Ovary (tissue), 3 donors: ENCODE measurements around the gene SURF2.

Experiments
- EP300 ChIP-seq: sonication (generic); formaldehyde crosslinking; IDR thresholded peaks from one replicate; pipeline ENCODE4 v1.6.1; 2017; ENCODE audit warnings: antibody characterized with exemption
- TF ChIP-seq, protein P1 (sequence below), 3 donors: fragments of 450-650 bp in 2 of 3; fragments of 200-600 bp in 1 of 3; IDR thresholded peaks; one replicate each; pipeline versions ENCODE4 v1.5.1 to v1.8.0; 2016 to 2022; ENCODE audit warnings: antibody characterized with exemption in 3 of 3, mild to moderate bottlenecking in 1 of 3
- donor health status: DM: no; HTN: no; CAD: no.

GRCh38 chr9:133334161-133334560 lies 22.2 kb upstream of the SURF2 start:
- TF ChIP-seq, protein P1, sequence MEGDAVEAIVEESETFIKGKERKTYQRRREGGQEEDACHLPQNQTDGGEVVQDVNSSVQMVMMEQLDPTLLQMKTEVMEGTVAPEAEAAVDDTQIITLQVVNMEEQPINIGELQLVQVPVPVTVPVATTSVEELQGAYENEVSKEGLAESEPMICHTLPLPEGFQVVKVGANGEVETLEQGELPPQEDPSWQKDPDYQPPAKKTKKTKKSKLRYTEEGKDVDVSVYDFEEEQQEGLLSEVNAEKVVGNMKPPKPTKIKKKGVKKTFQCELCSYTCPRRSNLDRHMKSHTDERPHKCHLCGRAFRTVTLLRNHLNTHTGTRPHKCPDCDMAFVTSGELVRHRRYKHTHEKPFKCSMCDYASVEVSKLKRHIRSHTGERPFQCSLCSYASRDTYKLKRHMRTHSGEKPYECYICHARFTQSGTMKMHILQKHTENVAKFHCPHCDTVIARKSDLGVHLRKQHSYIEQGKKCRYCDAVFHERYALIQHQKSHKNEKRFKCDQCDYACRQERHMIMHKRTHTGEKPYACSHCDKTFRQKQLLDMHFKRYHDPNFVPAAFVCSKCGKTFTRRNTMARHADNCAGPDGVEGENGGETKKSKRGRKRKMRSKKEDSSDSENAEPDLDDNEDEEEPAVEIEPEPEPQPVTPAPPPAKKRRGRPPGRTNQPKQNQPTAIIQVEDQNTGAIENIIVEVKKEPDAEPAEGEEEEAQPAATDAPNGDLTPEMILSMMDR (IDR thresholded peaks at IDR 0.05): no peak
- no peak for TF ChIP-seq EP300
